B cell (primary cell): ENCODE measurements around the gene PCDHB1.

Experiments used
- EZH2 ChIP-seq: IDR thresholded peaks from 2 replicates; pipeline ENCODE4 v1.6.1; 2012; ENCODE audit warnings: borderline replicate concordance, low read depth, mild to moderate bottlenecking, moderate library complexity, low read length; ENCODE audit not compliant: insufficient read depth, poor library complexity, severe bottlenecking
- TF ChIP-seq, protein P1 (sequence below): fragments of 200-600 bp; IDR thresholded peaks from one replicate; pipeline ENCODE4 v1.8.0; 2022; ENCODE audit warnings: antibody characterized with exemption, mild to moderate bottlenecking

DNA sequence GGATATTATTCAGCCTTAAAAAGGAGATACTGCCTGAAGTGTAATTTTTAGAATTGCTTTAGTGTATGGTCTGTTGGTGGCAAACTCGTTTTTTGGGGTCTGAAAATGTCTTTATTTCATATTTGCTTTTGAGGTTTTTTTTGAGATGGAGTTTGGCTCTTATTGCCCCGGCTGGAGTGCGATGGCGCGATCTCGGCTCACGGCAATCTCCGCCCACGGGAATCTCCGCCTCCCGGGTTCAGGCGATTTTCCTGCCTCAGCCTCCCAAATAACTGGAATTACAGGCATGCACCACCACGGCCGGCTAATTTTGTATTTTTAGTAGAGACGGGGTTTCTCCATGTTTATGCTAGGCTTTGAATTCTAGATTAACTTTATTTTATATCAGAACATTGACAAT lies 20.2 kb upstream of the PCDHB1 start:
- TF ChIP-seq, protein P1, sequence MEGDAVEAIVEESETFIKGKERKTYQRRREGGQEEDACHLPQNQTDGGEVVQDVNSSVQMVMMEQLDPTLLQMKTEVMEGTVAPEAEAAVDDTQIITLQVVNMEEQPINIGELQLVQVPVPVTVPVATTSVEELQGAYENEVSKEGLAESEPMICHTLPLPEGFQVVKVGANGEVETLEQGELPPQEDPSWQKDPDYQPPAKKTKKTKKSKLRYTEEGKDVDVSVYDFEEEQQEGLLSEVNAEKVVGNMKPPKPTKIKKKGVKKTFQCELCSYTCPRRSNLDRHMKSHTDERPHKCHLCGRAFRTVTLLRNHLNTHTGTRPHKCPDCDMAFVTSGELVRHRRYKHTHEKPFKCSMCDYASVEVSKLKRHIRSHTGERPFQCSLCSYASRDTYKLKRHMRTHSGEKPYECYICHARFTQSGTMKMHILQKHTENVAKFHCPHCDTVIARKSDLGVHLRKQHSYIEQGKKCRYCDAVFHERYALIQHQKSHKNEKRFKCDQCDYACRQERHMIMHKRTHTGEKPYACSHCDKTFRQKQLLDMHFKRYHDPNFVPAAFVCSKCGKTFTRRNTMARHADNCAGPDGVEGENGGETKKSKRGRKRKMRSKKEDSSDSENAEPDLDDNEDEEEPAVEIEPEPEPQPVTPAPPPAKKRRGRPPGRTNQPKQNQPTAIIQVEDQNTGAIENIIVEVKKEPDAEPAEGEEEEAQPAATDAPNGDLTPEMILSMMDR = no peak
- no peak for TF ChIP-seq EZH2
